Activated CD4-positive, alpha-beta T cell treated with anti-CD3 and anti-CD28 coated beads, Interleukin-2, amount 50 U/mL, for 24 hours (primary cell): ENCODE results near the gene CPNE2.
"Not testable (repeated sequence)": the region's sequence is repeated elsewhere in the genome, so short reads cannot be mapped to it uniquely, and the experiment has no call there.

ENCODE experiments used
- DNase-seq, 2 donors: peaks; one replicate each; pipeline ENCODE4 v3.0.0-alpha.2; 2020; ENCODE audit warnings: low read depth in 1 of 2, low spot score in 1 of 2

Gene CPNE2

DNA sequence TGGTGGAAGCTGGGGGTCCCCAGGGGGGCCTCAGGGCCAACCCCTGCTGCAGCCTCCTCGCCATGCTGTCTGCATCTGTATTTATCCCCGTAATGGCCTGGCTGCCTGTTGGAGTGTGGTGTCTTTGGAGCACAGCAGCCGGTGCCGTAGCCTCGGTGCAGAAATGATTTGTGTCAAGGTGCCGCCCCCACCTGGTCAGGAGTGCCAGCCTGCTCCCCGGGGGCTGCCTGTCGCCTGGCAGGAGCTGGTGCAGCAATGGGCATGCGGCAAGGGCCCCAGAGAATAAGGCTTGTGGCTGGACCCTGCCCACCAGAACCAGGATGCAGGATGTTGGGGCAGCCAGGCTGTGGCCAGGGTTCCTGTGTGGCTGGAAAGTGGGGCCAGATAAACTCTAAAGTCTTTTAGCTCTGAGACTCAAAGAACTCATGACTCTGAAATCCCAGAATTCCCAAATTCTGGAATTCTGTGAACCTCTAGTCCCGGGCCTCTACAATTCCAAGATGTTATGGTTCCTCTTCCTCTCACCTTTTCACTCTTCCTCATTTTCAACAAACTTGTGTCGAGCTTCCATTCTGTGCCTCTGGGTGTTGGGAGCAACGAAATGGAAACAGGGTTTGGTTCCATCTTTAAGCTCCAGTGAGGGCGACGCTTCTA, 5.9 kb downstream of the CPNE2 start:
- no peak for DNase-seq

DNA sequence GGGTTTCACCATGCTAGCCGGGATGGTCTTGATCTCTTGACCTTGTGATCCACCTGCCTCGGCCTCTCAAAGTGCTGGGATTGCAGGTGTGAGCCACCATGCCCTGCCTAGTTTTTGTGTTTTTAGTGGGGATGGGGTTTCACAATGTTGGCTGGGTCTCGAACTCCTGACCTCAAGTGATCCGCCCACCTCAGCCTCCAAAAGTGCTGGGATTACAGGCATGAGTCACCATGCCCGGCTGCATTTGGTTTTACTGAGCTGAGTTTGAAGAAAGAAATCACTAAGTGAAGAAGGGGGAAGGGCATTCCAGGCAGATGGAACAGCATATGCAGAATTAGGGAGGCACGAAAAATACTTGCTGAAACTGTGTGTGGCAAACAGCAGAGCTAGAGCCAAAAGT, 7.6 kb downstream of the CPNE2 start:
- DNase-seq, result not testable (repeated sequence)

DNA sequence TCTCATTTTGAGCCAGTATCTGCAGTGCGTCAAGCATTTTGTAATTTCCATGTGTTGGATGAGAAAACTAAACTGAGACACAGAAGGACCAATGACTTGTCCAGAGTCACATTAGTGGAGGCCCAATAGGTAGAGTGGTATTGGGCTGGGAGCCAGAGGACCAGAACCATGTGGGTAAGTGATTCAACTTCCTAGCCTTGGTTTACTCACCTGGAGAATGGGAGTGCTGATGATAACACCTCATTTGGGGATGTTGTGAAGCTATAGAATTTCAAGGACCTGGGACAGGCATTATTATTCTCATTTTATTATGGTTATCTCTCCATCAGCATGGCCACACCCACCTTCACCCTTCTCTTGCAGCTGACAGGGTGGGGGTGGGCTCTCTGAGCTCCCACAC, 8.1 kb downstream of the CPNE2 start:
- DNase-seq, result no peak

DNA sequence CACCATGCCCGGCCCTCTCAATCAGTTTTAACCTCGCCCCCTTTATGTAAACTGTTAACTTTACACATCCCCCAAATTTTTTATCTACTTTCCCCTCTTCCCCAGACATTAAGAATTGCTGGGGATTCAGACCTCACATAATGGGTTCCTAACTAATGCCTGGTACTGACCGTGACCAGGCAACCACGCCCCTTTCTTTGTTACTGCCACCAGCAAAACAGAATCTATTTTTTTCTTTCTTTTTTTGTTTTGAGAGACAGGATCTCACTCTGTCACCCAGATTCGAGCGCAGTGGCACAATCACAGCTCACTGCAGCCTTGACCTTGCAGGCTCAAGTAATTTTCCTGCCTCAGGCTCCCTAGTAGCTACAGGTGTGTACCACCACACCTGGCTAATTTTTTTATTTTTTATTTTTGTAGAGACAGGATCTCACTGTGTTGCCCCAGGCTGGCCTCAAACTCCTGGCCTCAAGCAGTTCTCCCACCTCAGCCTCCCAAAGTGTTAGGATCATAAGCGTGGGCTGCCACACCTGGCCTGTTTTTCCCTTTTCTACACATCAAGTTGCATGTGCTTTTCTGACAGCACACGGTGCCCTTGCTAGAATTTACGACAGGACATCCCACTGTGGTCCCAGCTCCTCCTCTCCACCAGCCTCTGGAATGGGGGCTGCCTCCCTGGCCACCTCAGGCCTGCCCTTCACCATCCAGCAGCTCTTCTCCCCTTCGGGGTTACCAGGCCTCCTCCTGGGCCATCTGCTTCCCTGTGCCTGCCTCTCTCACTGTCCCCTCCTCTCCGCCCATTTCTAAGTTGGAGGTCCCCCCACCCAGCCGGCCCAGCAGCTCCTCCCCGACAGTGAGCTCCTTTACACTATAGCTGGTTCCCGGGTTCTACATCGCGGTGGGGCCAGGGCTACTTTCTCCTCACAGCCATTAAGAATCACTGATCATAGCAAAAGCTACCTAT, 10.8 kb downstream of the CPNE2 start:
- DNase-seq, result no peak

DNA sequence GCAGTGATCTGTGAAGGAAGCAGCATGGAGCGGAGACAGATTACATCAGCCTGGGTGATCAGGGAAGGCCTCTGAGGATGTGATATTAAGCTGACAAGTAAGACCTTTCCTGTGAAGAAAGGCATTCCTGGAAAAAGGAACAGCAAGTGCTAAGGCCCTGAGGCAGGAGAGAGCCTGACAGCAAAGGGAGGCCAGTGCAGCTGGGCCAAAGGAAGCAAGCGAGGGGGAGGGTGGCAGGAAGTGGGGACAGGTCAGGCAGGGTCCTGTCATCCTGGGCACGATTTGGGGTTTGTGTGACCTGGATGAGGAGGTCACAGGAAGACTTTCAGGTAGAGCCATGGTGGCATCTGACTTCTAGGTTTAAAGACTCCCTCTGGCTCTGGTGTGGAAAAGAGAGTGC, 12.3 kb downstream of the CPNE2 start:
- DNase-seq, result no peak

DNA sequence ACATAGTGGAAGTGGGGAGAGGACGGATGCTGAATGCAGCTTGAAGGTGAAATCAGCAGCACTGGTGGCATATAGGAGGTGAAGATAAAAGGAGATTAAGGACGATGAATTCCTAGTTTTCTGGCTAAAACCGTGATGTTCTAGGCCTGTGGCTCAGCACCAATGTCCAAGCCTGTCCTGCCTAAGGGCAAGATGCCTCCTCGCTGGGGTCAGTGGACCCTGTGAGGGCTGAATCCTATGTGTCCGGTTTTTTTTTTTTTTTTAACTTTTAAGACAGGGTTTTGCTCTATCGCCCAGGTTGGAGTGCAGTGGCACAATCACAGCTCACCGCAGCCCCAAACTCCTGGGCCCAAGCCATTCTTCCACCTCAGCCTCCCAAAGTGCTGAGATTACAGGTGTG, 12.8 kb downstream of the CPNE2 start:
- no peak for DNase-seq

DNA sequence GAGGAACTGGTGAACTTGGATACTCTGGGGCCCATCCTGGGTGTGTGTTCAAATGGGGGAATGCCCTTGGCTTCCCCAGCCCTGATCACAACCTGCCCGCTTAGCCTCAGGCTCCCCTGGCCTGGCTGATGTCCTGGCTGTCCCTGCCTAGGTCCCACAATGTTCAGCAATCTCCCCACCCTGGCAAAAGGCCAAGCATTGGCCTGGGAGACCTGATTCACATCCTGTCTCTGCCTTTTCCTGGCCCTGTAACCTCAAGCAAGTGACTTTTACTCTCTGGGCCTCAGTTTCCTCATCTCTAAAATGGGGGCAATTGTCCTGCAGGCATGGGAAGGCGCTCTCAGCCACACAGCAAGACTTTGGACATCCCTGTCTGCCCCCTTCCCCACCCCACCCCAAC, 14.4 kb downstream of the CPNE2 start:
- DNase-seq, result no peak

DNA sequence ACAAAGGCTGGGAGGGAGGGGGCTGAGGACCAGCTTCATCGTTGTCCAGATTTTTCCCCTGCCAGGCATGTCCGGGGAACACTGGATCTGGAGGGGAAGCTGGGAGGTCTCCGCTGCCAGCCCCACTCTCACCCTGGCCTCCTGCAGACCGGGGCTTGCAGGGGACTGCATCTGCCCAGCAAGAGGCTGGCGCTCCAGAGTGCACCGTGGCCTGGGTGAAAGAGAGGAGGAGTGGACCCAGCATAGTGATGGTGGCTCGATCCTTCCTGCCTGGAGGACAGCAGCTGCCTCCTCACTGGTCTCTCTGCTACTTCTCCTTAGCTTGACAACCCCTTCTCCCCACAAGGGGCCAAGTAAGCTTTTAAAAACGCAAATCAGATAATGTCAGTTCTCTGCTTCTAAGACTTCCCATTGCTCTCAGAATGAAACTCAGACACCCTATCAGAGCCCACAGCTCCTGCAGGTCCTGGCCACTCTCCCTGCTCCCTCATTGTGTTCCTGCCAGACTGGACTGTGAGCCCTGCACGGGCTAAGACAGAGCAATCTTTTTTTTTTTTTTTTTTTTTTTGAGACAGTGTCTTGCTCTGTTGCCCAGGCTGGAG, 15.0 kb downstream of the CPNE2 start:
- DNase-seq, result no peak

DNA sequence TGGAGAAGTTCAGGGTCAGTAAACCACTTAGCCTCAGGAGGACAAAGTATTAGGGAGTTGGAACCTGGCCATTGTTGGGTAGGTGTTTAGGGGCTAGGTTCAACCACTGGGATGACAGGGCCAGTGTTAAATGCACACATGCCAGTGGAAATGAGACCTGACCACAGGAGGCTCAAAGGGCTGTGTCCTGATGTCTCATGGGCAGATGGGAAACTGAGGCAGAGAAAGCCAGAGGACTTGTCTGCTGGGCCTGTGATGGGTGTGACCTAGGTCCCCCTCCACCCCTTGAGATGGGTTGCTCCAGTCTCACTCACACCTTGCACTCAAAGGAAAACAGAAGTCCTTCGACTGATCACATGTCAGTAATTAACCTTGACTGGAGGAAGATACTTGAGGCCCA, 16.0 kb downstream of the CPNE2 start:
- no peak for DNase-seq

DNA sequence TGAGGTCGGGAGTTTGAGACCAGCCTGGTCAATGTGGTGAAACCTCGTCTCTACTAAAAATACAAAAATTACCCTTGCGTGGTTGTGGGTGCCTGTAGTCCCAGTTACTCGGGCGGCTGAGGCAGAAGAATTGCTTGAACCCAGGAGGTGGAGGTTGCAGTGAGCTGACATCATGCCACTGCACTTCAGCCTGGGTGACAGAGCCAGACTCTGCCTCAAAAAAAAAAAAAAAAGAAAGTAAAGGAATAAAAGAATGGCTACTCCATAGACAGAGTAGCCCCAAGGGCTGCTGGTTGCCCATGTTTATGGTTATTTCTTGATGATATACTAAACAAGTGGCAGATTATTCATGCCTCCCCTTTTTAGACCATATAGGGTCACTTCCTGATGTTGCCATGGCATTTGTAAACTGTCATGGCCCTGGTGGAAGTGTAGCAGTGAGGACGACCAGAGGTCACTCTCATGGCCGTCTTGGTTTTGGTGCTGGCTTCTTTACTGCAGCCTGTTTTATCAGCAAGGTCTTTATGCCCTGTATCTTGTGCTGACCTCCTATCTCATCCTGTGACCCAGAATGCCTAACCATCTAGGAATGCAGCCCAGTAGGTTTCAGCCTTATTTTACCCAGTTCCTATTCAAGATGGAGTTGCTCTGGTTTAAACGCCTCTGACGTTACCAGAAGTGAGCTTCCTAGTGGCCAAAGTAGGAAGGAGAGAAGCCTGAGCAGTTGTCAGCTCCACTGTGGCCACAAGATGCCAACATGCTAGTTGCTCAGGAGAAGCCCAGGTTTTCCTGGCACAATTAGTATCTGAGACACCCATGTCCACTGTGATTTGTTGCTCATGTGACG, 17.1 kb downstream of the CPNE2 start:
- not testable (repeated sequence) for DNase-seq

DNA sequence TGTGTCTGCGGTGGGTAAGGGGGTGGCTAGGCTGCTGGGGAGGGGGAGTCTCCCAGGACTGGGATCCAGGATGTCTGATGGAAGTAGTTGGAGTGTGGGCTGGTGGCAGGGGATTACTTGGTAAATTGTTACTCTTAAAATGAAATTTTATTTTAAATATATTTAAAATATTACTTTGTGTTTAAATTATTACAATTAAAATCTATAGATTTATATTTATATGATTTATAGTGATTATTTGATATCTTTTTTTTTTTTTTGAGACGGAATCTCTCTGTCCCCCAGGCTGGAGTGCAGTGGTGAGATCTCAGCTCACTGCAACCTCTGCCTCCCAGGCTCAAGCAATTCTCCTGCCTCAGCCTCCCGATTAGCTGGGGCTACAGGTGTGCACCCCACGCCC, 18.6 kb downstream of the CPNE2 start:
- no peak for DNase-seq

DNA sequence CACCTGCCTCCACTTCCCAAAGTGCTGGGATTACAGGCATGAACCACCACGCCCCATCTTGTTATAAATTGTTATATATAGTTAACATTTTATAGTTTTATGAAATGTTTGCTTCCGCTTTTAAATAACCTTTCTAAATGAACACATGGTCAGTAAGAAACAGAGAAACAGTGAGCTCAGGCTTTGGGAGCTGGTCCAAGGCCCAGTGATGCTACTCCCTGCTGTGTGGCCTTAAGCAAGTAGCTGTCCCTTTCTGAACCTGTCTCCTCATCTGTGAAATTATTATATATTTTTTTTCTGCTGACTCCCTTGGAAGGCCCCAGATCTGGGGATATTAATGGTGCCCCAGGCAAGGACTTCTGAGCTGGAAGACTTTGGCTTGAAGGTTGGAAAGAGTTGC, 19.0 kb downstream of the CPNE2 start:
- DNase-seq, result no peak

DNA sequence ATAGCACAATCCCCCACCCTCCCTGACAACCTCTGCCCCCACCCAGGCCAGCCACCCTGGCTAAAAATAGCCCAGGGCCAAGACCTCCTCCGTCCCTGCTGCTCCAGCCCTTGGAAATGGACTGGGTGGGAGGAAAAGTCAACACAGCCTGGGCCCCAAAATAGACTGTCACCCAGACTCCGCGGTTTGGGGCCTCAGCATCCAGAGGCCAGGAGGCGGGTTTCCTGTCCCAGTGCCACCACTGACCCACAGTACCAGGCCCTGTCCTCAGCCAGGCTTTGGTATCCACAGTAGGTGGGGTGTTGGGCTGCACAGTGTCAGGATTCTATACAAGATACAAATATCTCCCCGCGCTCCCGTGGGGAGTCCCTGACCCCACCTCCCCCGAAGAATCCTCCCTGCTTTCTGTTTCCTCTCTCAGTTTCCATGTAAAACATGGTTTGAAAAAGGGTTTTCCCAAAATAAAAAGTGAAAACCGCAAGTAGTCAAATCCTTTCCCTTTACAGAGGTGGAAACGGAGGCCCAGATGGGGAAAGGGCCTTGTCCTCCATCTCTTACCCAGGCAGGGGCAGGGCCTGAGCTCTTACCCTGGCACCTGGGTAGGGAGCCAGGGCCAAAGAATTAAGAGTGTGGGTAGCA, 20.1 kb downstream of the CPNE2 start:
- DNase-seq, result no peak

DNA sequence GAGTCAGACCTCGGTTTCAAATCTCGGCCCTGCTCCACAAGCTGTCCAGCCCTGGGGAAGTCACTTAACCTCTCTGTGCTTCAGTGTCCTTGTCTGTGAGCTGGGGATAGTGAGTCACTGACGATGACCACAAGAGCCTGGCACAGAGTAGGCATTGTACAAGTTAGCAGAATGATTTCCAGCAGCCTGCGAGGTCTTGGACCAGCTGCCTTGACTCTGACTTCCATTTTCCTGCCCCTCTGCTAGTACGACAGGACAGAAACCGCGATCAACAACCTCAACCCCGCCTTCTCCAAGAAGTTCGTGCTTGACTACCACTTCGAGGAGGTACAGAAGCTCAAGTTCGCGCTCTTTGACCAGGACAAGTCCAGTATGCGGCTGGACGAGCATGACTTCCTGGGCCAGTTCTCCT, 20.7 kb downstream of the CPNE2 start:
- no peak for DNase-seq

DNA sequence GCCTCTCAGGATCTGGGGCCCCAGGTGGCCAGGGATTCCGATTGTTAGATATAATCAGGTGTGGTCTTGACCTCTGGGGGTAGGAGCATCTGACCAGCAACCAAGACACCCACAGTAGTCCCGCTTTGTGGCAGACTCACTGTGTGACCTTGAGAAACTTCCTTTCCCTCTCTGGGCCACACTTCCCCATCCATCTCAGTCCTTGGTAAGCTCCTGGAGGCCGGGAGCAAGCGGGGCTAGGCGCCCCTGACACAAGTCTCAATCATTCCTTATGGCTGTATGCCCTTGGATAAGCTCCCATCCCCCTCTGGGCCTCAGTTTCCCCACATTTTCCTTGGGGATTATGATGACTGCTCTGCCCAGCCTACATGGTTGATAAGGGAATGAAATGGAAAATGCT, 21.3 kb downstream of the CPNE2 start:
- no peak for DNase-seq

DNA sequence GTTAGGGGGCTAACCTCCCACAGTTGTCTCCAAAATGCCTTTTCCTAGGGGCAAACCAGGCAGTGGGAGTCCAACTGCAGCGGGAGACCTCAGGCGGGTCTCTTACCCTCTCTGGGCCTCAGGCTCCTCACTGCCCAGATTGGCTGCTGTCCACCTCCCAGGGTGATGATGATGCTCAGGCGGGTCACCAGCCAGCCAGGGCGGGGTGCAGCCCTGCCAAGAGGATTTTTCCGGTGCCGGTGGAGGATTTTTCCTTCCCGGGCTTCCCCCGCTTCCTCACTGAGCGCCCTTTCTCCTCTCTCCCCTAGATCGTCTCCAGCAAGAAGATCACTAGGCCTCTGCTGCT, 22.8 kb downstream of the CPNE2 start:
- no peak for DNase-seq

DNA sequence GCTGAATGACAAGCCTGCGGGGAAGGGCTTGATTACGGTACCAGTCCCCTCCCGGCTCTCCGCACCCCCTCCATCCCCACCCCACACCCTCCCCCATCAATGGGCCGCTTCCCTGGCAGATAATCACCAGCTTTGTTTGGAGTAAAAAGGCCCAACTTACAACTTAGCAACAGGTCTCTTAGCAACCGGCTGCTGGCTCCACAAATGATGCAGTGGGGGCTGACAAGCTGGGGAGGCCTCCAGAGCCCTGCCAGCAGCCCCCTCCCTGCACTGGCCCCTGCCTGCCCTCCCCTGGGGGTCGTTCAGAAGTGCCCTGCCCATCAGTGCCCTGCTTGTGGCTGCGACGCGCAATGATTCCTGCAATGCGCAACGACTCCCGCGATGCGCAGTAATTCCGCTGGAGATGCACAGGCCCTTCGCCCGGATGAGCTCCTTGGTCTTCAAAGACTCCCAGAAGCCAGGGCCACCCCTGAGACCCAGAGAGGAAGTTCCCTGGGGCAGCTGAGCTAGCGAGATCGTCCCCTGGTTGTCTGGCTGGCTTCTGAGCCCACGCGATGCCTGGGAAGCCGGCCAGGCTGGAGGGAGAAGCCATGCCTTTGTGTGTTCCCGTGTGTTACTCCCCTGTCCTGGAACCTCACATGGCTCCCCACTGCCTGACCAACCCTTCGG, 23.3 kb downstream of the CPNE2 start:
- no peak for DNase-seq

DNA sequence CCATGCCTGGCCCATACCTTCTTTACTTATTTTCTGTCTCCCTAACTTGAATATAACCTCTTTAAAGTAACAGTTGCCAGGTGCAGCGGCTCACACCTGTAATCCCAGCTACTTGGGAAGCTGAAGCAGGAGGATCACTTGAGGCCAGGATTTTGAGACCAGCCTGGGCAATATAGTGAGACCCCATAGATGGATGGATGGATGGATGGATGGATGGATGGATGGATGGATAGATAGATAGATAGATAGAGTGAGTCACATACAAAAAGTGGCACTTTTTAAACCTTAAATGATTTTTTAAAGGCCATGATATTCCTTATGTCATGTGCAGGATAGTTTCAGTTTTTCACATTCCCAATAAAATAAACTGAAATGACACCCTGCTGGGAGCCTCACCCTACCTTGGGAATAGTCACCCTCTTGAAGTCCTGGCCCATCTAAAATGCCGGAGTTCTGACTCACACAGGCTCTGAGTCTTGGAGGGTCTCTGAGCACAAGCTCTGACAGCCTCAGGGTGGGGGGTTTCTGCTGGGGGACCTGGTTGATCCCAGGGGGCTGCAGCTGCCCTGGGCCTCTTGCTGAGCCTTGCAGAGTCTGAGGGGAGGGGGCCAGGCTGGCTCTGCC, 26.2 kb downstream of the CPNE2 start:
- DNase-seq, result no peak

DNA sequence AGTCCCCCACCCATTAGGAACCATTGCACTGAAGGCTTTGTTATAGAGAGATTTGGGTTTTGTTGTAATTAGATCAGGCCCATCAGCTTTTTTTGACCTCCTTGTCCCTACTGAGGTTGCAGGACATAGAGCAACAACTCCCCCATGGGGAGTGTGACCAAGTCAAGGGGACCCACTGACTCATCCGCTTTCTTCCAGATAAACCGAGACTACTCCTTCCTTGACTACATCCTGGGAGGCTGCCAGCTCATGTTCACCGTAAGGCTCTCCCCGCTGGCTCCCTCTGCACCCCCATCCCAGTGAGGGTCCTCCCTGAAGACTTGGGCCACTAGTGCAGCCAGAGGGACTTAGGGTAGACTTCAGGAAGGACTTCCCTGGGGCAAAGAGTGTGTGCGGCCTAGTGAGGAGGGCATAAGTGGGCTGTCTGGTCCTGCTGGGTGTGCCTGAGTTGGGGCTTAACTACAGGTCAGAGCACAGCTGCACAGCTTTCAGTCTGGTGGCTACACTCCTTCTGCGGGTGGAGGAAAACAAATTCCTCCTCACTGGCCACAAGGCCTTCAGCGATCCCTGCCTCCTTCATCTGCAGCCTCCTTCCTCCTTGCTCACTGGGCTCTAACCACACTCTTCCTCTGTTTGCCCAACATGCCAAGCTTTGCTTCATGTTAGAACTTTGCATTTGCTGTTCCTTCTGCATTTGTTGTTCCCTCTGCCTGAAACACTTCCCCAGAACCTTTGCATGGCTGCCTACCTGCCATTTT, 31.0 kb downstream of the CPNE2 start:
- DNase-seq, result no peak
